PC-9 (cell line): ENCODE measurements around the gene PLET1. TPM values are rescaled to one million over a fixed set of nuclear protein-coding genes. Genes with fewer than 3 reads are reported as not detected.
"Not testable (repeated sequence)": the region's sequence is repeated elsewhere in the genome, so short reads cannot be mapped to it uniquely, and the experiment has no call there.

ENCODE experiments used
- BruUV-seq: library from RNA; stranded (reverse); fragments of 400-500 nt; replicated peaks from 2 replicates; lab custom pipeline; 2021; lab: Mats Ljungman, UMichigan
- CTCF ChIA-PET: fragments of 300-600 bp; sonication (Branson Sonifier 250); formaldehyde crosslinking; loops from one replicate; lab custom pipeline; 2022; ENCODE audit warnings: antibody characterized with exemption; lab: Charles Lee
- POLR2A ChIA-PET: fragments of 300-600 bp; sonication (Branson Sonifier 250); formaldehyde crosslinking; loops from one replicate; lab custom pipeline; 2022; ENCODE audit warnings: antibody characterized with exemption; ENCODE audit not compliant: unreplicated experiment; lab: Charles Lee
- DNase-seq, 2 experiments: peaks; one replicate each; pipeline versions ENCODE4 v3.0.0 to v3.0.0-alpha.2; 2015 to 2022; ENCODE audit warnings: mixed read lengths in 1 of 2
- H2AFZ ChIP-seq: fragments of 200-600 bp; sonication (generic); 2 replicates; pipeline ENCODE4 v1.8.1; 2017; ENCODE audit warnings: antibody characterized with exemption
- H3F3A ChIP-seq: fragments of 200-600 bp; sonication (generic); 2 replicates; pipeline ENCODE4 v1.8.1; 2017; ENCODE audit warnings: antibody characterized with exemption, mild to moderate bottlenecking, low read depth; ENCODE audit not compliant: insufficient read depth
- H3K27ac ChIP-seq: fragments of 200-600 bp; sonication (generic); 2 replicates; pipeline ENCODE4 v1.6.1; 2016; ENCODE audit warnings: mixed run types
- H3K27me3 ChIP-seq: fragments of 200-600 bp; sonication (generic); 2 replicates; pipeline ENCODE4 v1.6.1; 2016; ENCODE audit warnings: low read depth, mixed run types; ENCODE audit not compliant: insufficient read depth
- H3K36me3 ChIP-seq: fragments of 200-600 bp; sonication (generic); 2 replicates; pipeline ENCODE4 v1.6.1; 2016; ENCODE audit warnings: low read depth, mixed run types
- H3K4me1 ChIP-seq: fragments of 200-600 bp; sonication (generic); replicated peaks from 2 replicates; pipeline ENCODE4 v1.6.1; 2016; ENCODE audit warnings: mixed run types; ENCODE audit not compliant: insufficient read depth
- H3K4me2 ChIP-seq: fragments of 200-600 bp; sonication (generic); 2 replicates; pipeline ENCODE4 v1.6.1; 2017; ENCODE audit warnings: mixed run types
- H3K4me3 ChIP-seq: fragments of 200-600 bp; sonication (generic); 2 replicates; pipeline ENCODE4 v1.6.1; 2016; ENCODE audit warnings: mixed run types
- H3K79me2 ChIP-seq: fragments of 200-600 bp; sonication (generic); 2 replicates; pipeline ENCODE4 v1.6.1; 2017; ENCODE audit warnings: low read depth, mixed run types
- H3K9me2 ChIP-seq: fragments of 200-600 bp; sonication (generic); 2 replicates; pipeline ENCODE4 v1.8.1; 2017; ENCODE audit warnings: mild to moderate bottlenecking; ENCODE audit not compliant: insufficient read depth
- H3K9me3 ChIP-seq: fragments of 200-600 bp; sonication (generic); 2 replicates; pipeline ENCODE4 v1.8.1; 2016; ENCODE audit warnings: low read depth; ENCODE audit not compliant: insufficient read depth
- H4K20me1 ChIP-seq: fragments of 200-600 bp; sonication (generic); 2 replicates; pipeline ENCODE4 v1.8.1; 2017; ENCODE audit not compliant: insufficient read depth
- CTCF ChIP-seq: fragments of 200-600 bp; sonication (generic); conservative IDR thresholded peaks from 2 replicates; pipeline ENCODE4 v1.6.1; 2017; ENCODE audit warnings: mixed run types, antibody characterized with exemption, mild to moderate bottlenecking, moderate library complexity
- EZH2 ChIP-seq: fragments of 200-600 bp; sonication (generic); IDR thresholded peaks from 2 replicates; pipeline ENCODE4 v1.8.0; 2017; ENCODE audit warnings: antibody characterized with exemption, low read depth
- intact Hi-C: fragments of 100-400 bp; cut with micrococcal nuclease; formaldehyde crosslinking; loops from one replicate; pipeline ENCODE4 v1.10.0; 2022; ENCODE audit not compliant: unreplicated experiment
- total RNA-seq: library from RNA; stranded (reverse); gene quantifications from 2 replicates; pipeline ENCODE4 v1.2.3, GENCODE V29; 2021

The PLET1 gene
- total RNA-seq, 1 experiment from 2014 or later, result not detected

- ChIA-PET CTCF (no interaction called here), POLR2A (no interaction called here)
- Histone ChIP-seq H3K79me2 (no peaks in the 10 kb centered on the region), H3K27me3 (no peaks in the 10 kb centered on the region), H3K4me3 (no peak overlapping the region), H4K20me1 (no peaks in the 10 kb centered on the region), H3K4me2 (no peak overlapping the region), H3K4me1 (peaks cover 20% of the 10 kb centered on the region), H3K36me3 (no peaks in the 10 kb centered on the region), H3K27ac (no peak overlapping the region), H3K9me3 (no peaks in the 10 kb centered on the region), H3K9me2 (no peaks in the 10 kb centered on the region), H2AFZ (no peak overlapping the region), H3F3A (peaks cover 15% of the 10 kb centered on the region)
- BruUV-seq, result no TSS peak
- no peak for TF ChIP-seq EZH2
- no peak for TF ChIP-seq CTCF
- no peak for DNase-seq
- intact Hi-C loops, result no loop called here
Observed at GRCh38 chr11:112200252-112200651, 60.4 kb downstream of the PLET1 start.

GRCh38 chr11:112199101-112199500 lies 61.6 kb downstream of the PLET1 start:
- CTCF ChIA-PET, result interaction anchor here (0.6 kb wide), 1 partner anchor 769 kb away, joined by 8 read pairs; no protein-coding TSS in a partner anchor
- BruUV-seq, H3K4me2 ChIP-seq, H3K36me3 ChIP-seq, H3K9me3 ChIP-seq, H4K20me1 ChIP-seq, DNase-seq, H2AFZ ChIP-seq, H3K79me2 ChIP-seq, POLR2A ChIA-PET, H3K27ac ChIP-seq, intact Hi-C loops, H3K27me3 ChIP-seq, H3K9me2 ChIP-seq, H3K4me3 ChIP-seq: not testable (repeated sequence)
- peaks cover 32% of the 10 kb centered on the region for H3K4me1 ChIP-seq
- peaks cover 22% of the 10 kb centered on the region for H3F3A ChIP-seq

Other genes with a start within 250 kb of the PLET1 start
- 27.8 and 44.9 TPM in 2 replicates for gene DLAT, start 235.5 kb downstream of the PLET1 start, total RNA-seq
- gene PIH1D2, start 186.8 kb downstream of the PLET1 start, total RNA-seq, result 2.0 and 4.8 TPM in 2 replicates
- 16.5 and 17.6 TPM in 2 replicates for gene NKAPD1, start 186.6 kb downstream of the PLET1 start, total RNA-seq
- 42.4 and 44.3 TPM in 2 replicates for gene TIMM8B, start 174.1 kb downstream of the PLET1 start, total RNA-seq
- 99.5 and 122 TPM in 2 replicates for gene SDHD, start 174.0 kb downstream of the PLET1 start, total RNA-seq
- gene IL18, start 96.8 kb downstream of the PLET1 start, total RNA-seq, result 42.8 and 59.1 TPM in 2 replicates
- gene TEX12, start 93.5 kb downstream of the PLET1 start, total RNA-seq, result not detected in 2 replicates
- 3.0 and 3.3 TPM in 2 replicates for gene BCO2, start 85.3 kb downstream of the PLET1 start, total RNA-seq
- 37.6 and 43.0 TPM in 2 replicates for gene PTS, start 34.4 kb downstream of the PLET1 start, total RNA-seq